Measurements from ENCODE around the gene SDHAF4.

SDHAF4 gene

GRCh38 chr6:70530023-70530422 lies 36.7 kb upstream of the SDHAF4 start:
- Mint-ChIP-seq H3K9me3 (no peaks in the 10 kb centered on the region), H3K36me3 (ENCODE audit: low read depth) (peaks cover 7% of the 10 kb centered on the region), H3K27ac (no peak overlapping the region), H3K4me3 (no peak overlapping the region), H3K27me3 (ENCODE audit: low read depth) (no peaks in the 10 kb centered on the region), H3K4me1 (no peaks in the 10 kb centered on the region)
- TF ChIP-seq CTCF (IDR thresholded peaks at IDR 0.05; ENCODE audit: unreplicated experiment in 3 of 3) = no peak

GRCh38 chr6:70531133-70531532 lies 35.6 kb upstream of the SDHAF4 start:
- Mint-ChIP-seq H3K4me1 (no peaks in the 10 kb centered on the region), H3K9me3 (no peaks in the 10 kb centered on the region), H3K36me3 (ENCODE audit: low read depth) (peaks cover 10% of the 10 kb centered on the region), H3K4me3 (no peak overlapping the region), H3K27ac (no peak overlapping the region), H3K27me3 (ENCODE audit: low read depth) (no peaks in the 10 kb centered on the region)
- TF ChIP-seq CTCF (IDR thresholded peaks at IDR 0.05; ENCODE audit: unreplicated experiment in 3 of 3) = no peak

- H3K4me1 Mint-ChIP-seq = no peaks in the 10 kb centered on the region
- peaks cover 19% of the 10 kb centered on the region for H3K36me3 Mint-ChIP-seq (ENCODE audit: low read depth)
- H3K27me3 Mint-ChIP-seq (ENCODE audit: low read depth) = no peaks in the 10 kb centered on the region
- H3K4me3 Mint-ChIP-seq = no peak overlapping the region
- no peaks in the 10 kb centered on the region for H3K9me3 Mint-ChIP-seq
- no peak overlapping the region for H3K27ac Mint-ChIP-seq
- no peak for TF ChIP-seq CTCF (IDR thresholded peaks at IDR 0.05; ENCODE audit: unreplicated experiment in 3 of 3)
These were observed 29.5 kb upstream of the SDHAF4 start for GRCh38 chr6:70537266-70537665.

GRCh38 chr6:70538376-70538775 lies 28.4 kb upstream of the SDHAF4 start:
- no peak overlapping the region for H3K4me3 Mint-ChIP-seq
- peaks cover 15% of the 10 kb centered on the region for H3K36me3 Mint-ChIP-seq (ENCODE audit: low read depth)
- H3K27ac Mint-ChIP-seq = no peak overlapping the region
- no peaks in the 10 kb centered on the region for H3K4me1 Mint-ChIP-seq
- H3K27me3 Mint-ChIP-seq (ENCODE audit: low read depth) = no peaks in the 10 kb centered on the region
- no peaks in the 10 kb centered on the region for H3K9me3 Mint-ChIP-seq
- TF ChIP-seq CTCF (IDR thresholded peaks at IDR 0.05; ENCODE audit: unreplicated experiment in 3 of 3) = no peak

- H3K36me3 Mint-ChIP-seq (ENCODE audit: low read depth) = peaks cover 15% of the 10 kb centered on the region
- no peaks in the 10 kb centered on the region for H3K9me3 Mint-ChIP-seq
- no peak overlapping the region for H3K27ac Mint-ChIP-seq
- no peaks in the 10 kb centered on the region for H3K27me3 Mint-ChIP-seq (ENCODE audit: low read depth)
- no peak overlapping the region for H3K4me3 Mint-ChIP-seq
- H3K4me1 Mint-ChIP-seq = peaks cover 8% of the 10 kb centered on the region
- peak; percentile 37 to 40 (median 39) for TF ChIP-seq CTCF (IDR thresholded peaks at IDR 0.05; ENCODE audit: unreplicated experiment in 3 of 3)
These were observed 19.4 kb upstream of the SDHAF4 start for GRCh38 chr6:70547313-70547712.

- no peaks in the 10 kb centered on the region for H3K27me3 Mint-ChIP-seq (ENCODE audit: low read depth)
- peaks cover 9% of the 10 kb centered on the region for H3K4me1 Mint-ChIP-seq
- peaks cover 15% of the 10 kb centered on the region for H3K36me3 Mint-ChIP-seq (ENCODE audit: low read depth)
- no peak overlapping the region for H3K27ac Mint-ChIP-seq
- H3K4me3 Mint-ChIP-seq = no peak overlapping the region
- TF ChIP-seq CTCF (IDR thresholded peaks at IDR 0.05; ENCODE audit: unreplicated experiment in 3 of 3) = no peak
- H3K9me3 Mint-ChIP-seq = no peaks in the 10 kb centered on the region
These were observed 18.8 kb upstream of the SDHAF4 start for GRCh38 chr6:70547905-70548304.
